ENCODE measurements around the gene ZNF76.
"Not testable (repeated sequence)": the region's sequence is repeated elsewhere in the genome, so short reads cannot be mapped to it uniquely, and the experiment has no call there.

Gene ZNF76

DNA sequence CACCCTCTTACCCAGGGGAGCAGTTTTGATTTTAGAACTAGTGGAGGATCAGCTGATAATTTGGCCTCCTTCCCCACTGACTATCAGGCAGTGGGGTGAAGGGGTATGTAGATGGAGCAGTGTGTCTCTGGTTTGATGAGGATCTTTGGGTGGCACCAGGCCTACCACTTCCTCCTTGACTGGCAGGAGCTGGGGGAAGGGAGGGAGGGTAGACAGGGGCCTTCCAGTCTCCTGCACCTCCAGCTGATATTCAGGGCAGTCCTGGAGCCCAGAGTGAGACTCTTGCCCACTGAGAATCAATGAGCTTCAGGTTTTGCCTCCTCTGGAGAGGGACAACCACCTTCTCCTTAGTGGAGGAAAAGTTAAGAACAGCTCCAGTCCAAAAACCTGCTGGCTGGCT lies 41.3 kb downstream of the ZNF76 start:
- no peak for DNase-seq (ENCODE audit: low spot score)

DNA sequence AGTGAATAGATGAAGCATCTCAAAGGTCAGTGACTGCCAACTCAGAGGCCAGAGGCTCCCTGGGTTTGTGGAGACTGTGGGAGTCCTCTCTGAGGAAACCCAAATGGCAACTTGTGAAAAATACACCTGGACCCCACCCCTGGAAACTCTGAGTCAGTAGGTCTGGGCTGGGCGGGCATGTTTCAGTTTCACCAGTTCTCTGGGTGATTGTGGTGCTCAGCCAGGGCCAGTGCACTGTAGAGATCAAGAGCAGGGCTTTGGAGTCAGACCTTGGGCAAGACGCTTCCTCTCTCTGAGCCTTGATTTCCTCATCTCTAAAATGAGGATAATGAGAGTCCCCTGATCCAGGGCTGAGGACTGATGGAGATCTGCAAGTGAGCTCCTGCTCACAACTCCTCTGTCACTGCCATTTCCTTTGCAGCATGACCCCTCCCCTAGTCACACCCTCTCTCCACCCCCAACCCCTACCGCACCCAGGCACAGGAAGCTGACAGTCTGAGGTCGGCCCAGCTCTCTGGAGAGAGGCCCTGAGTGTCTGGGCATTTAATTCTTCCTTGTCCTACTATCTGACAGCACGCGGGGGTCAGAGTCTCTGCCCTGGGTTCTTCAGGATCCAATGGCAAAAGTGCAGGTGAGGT lies 43.2 kb downstream of the ZNF76 start:
- no peak for DNase-seq (ENCODE audit: low spot score)

DNA sequence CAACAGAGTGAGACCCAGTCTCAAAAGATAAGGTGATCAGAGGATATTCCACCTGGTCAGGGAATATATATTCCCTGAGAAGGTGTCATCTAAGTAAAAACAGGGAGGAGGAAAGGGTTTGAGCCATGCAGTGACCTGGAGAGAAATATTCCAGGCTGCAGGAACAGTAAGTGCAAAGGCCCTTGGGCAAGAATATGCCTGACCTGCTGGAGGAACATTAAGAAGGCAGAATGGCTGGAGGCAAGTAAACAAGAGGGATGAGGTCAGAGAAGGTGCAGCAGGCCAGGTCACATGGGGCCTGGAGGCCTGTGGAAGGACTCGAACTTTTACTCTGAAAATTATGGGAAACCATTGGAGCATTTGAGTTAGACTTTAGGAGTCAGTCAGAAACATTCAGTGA lies 44.8 kb downstream of the ZNF76 start:
- DNase-seq (ENCODE audit: low spot score): no peak

DNA sequence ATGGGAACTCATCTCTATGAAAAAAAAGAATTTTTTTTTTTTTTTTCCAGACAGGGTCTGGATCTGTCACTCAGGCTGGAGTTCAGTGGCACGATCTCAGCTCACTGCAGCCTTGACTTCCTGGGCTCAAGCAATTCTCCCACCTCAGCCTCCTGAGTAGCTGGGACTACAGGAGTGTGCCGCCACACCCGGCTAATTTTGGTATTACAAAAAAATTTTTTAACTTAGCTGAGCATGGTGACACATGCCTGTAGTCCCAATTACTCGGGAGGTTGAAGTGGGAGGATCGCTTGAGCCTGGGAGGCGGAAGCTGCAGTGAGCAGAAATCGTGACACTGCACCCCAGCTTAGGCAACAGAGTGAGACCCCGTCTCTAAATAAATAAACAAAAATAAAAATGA lies 45.6 kb downstream of the ZNF76 start:
- DNase-seq (ENCODE audit: low spot score): no peak

DNA sequence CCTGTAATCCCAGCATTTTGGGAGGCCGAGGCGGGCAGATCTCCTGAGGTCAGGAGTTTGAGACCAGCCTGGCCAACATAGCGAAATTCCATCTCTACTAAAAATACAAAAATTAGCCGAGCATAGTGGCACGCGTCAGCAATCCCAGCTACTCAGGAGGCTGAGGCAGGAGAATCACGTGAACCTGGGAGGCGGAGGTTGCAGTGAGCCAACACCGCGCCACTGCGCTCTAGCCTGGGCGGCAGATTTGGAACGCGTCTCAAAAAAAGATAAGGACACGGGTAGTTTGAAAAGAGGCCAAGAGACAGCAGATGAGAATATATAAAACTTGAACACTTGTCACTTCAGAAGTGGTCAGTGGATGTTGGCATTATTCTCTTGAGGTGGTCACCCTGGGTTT lies 47.6 kb downstream of the ZNF76 start:
- not testable (repeated sequence) for DNase-seq (ENCODE audit: low spot score)

DNA sequence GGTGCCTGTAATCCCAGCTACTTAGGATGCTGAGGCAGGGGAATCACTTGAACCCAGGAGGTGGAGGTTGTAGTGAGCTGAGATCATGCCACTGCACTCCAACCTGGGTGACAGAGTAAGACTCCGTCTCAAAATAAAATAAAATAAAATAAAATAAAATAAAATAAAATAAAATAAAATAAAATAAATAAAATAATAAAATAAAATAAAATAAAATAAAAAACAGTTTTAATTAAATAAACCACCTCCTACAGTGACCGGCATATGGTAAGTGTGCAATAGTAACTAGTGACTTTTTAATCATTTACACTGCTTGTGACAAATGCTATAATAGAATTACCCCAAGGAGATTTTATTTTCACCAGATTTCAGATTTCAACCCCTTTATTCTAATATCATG lies 49.0 kb downstream of the ZNF76 start:
- not testable (repeated sequence) for DNase-seq (ENCODE audit: low spot score)

DNA sequence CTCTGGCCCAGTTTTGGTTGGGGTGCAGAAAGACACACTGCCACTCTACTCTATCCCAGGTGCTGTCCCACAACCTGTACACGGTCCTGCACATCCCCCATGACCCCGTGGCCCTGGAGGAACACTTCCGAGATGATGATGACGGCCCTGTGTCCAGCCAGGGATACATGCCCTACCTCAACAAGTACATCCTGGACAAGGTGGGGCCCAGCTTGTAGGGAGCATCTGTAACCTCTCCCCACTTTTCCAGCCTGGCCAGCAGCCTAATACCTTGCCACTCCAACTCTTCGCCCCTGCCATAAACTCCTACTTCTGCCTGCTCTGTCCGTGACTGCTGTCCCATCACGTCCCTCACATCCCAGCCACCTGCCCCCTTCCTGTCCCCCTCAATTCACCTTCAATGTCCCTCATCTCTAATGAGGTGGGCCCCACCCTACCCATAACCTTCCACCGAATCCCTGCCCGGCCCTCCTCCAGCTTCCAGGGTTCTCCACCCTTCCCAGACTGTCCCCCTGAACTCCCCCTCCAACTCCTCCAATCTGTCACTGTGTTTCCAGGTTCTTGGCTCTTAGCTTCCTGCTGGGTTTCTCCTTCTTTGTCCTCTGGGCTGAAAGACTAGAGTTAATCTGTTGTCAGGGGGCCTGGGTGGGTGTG lies 50.2 kb downstream of the ZNF76 start:
- no peak for DNase-seq (ENCODE audit: low spot score)

DNA sequence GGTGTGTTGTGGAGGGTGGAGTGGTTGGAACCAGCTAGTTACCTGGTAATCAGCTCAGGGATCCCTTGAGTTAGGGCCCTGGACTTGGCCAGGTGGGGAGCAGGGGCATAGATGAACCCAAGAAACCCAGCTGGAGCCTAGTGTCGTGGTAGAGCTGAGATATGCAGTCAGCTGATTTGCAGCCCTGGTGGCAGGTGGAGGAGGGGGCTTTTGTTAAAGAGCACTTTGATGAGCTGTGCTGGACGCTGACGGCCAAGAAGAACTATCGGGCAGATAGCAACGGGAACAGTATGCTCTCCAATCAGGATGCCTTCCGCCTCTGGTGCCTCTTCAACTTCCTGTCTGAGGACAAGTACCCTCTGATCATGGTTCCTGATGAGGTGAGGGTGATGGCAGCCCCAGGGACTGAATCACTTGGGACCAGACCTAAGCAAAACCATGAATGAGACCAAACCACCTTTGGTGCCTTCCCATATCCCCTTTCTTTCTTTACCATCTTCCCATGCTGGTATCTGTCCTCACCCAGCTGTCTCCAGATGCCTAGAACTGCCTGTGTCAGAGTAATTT lies 50.8 kb downstream of the ZNF76 start:
- DNase-seq (ENCODE audit: low spot score): no peak

DNA sequence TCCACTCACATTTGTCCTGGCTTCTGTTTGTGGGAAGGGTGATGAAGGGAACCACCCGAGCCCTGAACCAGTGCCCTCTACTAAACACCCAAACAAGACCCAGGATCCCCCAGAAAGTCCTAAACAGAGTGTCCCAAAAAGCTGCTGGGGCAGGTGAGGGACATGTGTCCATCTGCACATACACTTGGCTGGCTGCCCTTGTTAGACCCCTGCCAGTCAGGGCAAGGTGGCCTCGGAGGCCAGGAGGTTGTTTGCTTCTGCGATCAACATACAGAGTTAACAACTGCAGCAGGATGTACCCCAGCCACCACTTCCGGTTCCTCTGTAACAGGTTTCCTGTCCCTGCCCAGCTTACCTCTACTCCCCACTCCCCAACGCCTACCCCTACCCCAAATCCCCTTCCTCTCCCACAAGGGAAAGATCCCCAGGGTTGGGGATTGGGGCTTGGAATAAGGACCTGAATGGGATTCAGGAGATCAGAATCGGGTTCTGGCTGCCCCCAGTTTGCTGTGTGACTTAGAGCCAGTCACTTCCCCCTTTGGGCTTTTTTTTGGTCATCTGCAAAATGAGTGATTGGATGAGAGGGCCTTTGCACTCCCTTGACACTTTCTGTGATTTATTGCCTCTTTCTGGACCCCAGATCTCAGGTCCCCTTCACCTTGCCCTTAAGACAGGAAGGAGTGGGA lies 52.0 kb downstream of the ZNF76 start:
- no peak for DNase-seq (ENCODE audit: low spot score)

DNA sequence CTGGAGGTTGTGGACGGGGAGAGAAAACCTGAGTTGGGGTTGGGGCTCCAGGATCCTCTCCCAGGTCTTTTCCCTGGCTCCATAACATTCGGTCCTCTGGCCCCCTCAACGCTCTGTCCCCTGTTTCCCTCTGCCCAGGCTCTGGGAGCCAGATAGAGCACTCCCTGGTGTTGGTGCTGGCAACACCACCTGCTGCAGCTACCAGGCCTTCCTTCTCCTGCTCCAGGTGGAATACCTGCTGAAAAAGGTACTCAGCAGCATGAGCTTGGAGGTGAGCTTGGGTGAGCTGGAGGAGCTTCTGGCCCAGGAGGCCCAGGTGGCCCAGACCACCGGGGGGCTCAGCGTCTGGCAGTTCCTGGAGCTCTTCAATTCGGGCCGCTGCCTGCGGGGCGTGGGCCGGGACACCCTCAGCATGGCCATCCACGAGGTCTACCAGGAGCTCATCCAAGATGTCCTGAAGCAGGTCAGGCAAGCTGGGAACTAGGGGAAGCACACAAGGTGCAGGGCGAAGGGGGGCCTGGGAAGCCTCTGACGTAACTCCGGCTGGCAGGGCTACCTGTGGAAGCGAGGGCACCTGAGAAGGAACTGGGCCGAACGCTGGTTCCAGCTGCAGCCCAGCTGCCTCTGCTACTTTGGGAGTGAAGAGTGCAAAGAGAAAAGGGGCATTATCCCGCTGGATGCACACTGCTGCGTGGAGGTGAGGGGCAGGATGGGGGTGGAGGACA lies 52.7 kb downstream of the ZNF76 start:
- no peak for DNase-seq (ENCODE audit: low spot score)

DNA sequence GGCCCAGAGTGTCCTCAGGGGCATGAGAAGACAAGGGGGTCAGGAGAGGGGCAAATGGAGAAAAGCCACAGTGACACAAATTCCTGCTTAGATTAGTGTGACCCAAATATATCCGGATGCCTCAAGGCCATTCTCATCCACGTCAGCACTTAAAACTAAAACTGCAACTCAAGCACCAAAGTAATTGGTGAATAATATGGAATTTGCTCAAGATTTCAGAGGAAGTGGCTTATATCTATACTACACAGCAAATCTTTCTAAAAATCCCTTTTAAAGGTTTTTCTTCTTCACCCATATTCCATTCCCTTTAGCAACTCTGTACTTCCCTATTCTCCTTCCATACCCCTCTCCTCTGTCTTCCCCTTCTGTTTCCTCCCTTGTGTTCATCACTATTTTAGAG lies 53.3 kb downstream of the ZNF76 start:
- DNase-seq (ENCODE audit: low spot score): no peak

DNA sequence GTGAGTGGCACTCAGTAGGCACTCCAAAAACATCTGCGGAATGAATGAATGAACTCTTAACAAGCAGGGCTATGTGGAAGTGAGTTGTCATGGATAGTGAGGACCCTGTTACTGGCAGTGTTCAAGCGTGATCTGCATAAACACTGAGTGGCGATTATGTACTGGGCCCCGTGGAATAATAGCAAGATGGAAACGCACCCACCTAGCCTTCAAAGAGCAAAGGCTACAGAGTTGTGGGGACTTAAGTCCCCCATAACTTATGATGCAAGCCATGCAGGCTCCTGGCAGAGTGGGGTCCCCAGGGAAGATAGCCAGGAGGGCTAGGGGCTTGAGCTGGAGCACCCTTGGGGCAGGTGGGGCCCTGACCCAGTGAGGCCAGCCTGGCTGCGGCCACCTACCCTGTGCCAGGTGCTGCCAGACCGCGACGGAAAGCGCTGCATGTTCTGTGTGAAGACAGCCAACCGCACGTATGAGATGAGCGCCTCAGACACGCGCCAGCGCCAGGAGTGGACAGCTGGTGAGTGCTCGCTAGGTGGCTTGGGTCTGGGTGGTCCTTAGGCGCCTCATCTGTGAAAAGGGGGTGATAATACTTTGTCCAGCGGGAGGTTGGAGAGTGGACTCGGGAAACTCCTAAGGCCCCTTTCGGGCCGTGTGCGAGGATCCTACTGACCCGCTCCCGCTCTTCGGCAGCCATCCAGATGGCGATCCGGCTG lies 58.1 kb downstream of the ZNF76 start:
- DNase-seq (ENCODE audit: low spot score): peak; percentile 19

DNA sequence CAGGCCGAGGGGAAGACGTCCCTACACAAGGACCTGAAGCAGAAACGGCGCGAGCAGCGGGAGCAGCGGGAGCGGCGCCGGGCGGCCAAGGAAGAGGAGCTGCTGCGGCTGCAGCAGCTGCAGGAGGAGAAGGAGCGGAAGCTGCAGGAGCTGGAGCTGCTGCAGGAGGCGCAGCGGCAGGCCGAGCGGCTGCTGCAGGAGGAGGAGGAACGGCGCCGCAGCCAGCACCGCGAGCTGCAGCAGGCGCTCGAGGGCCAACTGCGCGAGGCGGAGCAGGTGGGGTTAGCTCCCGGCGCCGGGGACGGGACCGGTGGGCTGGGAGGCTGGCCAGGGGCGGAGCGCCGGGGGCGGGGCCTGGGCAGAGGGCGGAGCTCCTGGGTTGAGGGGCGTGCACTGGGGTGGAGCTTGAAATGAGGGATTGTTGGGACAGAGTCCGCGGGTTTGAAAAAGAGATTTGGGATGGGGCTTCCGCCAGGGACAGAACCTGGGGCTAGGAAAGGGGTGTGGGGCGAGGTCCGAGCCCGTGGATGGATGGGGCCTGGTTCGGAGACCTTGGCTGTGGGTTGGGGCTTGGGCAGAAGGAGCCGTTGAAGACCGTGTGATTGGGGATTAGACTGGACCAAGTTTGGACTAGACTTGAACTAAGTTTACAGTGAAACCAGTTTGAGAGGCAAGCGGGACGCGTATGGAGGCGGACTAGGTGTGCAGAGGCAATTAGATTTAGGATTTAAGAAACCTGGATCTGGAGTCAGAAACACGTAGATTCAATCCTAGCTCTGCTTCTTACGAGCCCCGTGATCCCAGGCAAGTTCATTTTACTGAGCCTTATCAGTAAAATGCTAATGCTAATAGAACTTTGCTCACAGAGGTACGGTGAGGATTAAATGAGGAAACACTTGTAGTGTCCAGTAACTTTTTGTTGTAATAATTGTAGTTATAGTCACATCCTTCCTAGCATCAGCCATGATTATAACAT lies 58.9 kb downstream of the ZNF76 start:
- DNase-seq (ENCODE audit: low spot score): peak; percentile 78

DNA sequence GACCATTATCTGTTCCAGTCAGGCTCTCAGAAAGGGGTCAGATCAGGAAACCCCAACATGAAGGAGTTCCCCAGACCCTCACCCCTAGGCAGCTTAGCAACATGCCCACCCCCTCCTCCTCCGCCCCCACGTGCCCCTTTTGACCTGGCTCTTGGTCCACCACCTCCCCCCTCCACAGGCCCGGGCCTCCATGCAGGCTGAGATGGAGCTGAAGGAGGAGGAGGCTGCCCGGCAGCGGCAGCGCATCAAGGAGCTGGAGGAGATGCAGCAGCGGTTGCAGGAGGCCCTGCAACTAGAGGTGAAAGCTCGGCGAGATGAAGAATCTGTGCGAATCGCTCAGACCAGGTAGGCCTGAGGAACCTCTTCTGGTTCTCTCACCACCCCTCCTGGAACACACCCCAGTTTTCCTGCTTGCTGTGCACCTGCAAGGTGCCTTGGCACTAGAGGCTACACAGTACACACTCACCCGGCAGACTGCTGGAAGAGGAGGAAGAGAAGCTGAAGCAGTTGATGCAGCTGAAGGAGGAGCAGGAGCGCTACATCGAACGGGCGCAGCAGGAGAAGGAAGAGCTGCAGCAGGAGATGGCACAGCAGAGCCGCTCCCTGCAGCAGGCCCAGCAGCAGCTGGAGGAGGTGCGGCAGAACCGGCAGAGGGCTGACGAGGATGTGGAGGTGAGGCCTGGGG lies 60.0 kb downstream of the ZNF76 start:
- no peak for DNase-seq (ENCODE audit: low spot score)

DNA sequence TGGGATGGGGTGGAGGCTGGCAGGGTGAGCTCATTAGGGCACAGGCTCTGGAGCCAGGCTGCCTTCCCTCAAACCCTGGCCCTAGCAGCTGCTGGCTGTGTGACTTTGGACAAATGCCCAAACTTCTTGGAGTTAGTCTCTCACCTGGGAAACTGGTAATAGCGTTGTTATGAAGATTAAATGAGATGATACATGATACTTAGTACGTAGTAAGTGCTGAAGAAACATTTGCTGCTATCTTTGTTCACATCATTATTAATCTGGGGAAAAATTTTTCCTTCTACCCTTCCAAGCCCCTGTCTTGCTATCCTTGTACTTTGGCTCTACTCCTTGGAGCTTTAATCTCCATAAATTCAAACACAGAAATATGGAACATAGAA lies 60.5 kb downstream of the ZNF76 start:
- DNase-seq (ENCODE audit: low spot score): no peak

DNA sequence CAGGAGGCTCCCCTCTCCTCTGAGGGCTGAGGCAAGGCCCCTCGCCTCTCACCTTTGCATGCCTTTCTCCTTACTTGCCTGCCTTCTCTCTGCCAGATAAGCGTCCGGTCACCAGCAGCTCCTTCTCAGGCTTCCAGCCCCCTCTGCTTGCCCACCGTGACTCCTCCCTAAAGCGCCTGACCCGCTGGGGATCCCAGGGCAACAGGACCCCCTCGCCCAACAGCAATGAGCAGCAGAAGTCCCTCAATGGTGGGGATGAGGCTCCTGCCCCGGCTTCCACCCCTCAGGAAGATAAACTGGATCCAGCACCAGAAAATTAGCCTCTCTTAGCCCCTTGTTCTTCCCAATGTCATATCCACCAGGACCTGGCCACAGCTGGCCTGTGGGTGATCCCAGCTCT lies 61.6 kb downstream of the ZNF76 start:
- no peak for DNase-seq (ENCODE audit: low spot score)

DNA sequence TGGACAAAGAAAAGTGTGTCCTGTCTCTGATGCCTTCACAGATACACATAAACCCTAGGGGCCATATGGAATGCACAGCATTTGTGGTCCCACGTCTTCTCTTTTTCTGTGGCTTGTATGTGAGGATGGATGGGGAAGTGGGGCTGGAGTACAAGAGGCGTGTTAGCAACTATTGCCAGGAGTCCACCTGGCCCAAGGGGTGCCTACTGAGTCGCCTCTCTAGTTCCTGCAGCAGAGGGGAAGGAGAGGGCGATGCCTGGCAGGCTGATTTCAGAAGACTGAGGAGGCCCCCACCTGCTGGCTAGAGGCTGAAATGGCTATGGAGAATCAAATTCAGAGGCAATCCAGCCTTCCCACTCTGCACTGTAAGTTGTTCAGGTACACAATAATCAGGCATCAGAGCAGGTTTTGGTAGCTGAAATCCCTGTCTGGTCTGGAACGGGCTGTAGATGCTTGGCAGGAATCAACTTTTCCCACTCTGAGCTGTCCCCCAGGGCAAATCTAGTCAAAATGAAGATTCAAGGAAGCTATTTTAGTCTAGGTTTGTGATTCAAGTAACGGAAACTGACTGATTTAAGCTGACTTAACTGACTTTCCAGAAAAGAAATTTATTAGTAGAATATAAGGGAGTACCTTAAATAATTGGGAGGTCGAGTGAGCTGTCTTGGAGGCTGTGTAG lies 68.0 kb downstream of the ZNF76 start:
- DNase-seq (ENCODE audit: low spot score): peak; percentile 59

DNA sequence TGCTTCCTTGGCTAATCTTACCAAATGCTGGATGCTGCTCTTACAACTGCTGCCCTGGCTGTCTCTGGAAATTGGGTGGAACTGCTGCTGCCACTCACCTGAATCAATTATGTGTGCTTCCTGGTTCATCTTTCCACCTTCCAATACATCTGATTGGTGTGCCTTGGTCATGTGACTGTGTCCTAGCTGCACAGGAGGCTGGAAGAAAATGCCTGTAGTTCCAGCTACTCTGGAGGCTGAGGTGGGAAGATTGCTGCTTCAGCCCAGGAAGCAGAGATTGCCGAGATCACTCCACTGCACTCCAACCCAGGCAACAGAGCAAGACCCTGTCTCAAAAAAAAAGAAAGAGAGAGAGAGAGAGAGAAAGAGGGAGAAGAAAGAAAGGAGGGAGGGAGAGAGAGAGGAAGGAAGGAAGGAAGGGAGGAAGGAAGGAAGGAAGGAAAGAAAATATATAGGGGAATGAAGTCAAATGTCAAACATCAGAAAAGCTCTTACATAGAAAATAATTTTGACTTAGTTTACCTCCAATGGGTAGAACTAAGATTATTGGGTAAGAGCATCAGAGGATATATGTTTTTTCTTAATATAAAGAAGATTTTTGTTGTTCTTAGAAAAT lies 68.7 kb downstream of the ZNF76 start:
- DNase-seq (ENCODE audit: low spot score): no peak

DNA sequence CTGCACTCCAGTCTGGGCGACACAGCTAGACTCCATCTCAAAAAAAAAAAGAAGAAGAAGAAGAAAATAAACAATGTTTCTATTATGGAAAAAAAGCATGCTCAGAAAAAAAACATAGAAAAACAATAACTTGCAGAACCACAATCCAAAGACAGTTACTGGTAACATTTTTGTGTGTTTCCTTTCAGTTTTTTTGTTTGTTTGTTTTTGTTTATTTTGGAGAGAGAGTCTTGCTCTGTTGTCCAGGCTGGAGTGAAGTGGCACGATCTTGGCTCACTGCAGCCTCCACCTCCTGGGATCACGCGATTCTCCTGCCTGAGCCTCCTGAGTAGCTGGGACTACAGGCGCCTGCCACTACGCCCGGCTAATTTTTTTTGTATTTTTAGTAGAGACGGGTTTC lies 69.4 kb downstream of the ZNF76 start:
- not testable (repeated sequence) for DNase-seq (ENCODE audit: low spot score)

Data from cerebellar cortex (tissue), 1 donor.